Body of pancreas (tissue), 4 donors: Measurements from ENCODE around the gene PRDM2. TPM values are rescaled to one million over a fixed set of nuclear protein-coding genes. Genes with fewer than 3 reads are reported as not detected.

Experiments used
- ATAC-seq: fragments of 150-250 bp; one replicate; pipeline ENCODE4 v1.9.1; 2016
- DNase-seq, 4 donors: peaks; one replicate each; pipeline ENCODE4 v3.0.0-alpha.2; 2019
- H3K27ac ChIP-seq, 4 donors: fragments of 200-600 bp; sonication (generic); 1 replicate in 3 of 4; 2 replicates in 1 of 4; pipeline versions ENCODE4 v1.5.1 to v1.6.1; 2016 to 2019; ENCODE audit warnings: mild to moderate bottlenecking in 1 of 4, mixed read lengths in 1 of 4, moderate library complexity in 1 of 4
- H3K27me3 ChIP-seq, 2 donors: fragments of 200-600 bp; sonication (generic); one replicate each; pipeline ENCODE4 v1.6.0; 2016; ENCODE audit warnings: mild to moderate bottlenecking in 1 of 2
- H3K36me3 ChIP-seq, 2 donors: fragments of 200-600 bp; sonication (generic); replicated peaks in 1 of 2; 2 replicates each; pipeline ENCODE4 v1.5.1; 2016; ENCODE audit warnings: low read depth in 2 of 2; ENCODE audit not compliant: insufficient read depth in 1 of 2
- H3K4me1 ChIP-seq: fragments of 200-600 bp; sonication (generic); one replicate; pipeline ENCODE4 v1.6.0; 2016
- H3K4me3 ChIP-seq, 2 donors: fragments of 200-600 bp; sonication (generic); 1 replicate in 1 of 2; 2 replicates in 1 of 2; pipeline ENCODE4 v1.5.1; 2016 to 2019
- H3K9me3 ChIP-seq, 3 donors: fragments of 200-600 bp; sonication (generic); 1 replicate in 2 of 3; 2 replicates in 1 of 3; pipeline ENCODE4 v1.5.1; 2016
- POLR2A ChIP-seq, 3 donors: fragments of 450-650 bp; IDR thresholded peaks; one replicate each; pipeline ENCODE4 v1.6.1; 2016; ENCODE audit warnings: antibody characterized with exemption in 3 of 3, mild to moderate bottlenecking in 2 of 3
- WGBS, 2 donors: methylation state at CpG; one replicate each; pipeline ENCODE4 v1.1.5; 2017; 5-methylcytosine and 5-hydroxymethylcytosine counted together
- intact Hi-C: fragments of 100-400 bp; cut with DNase I; formaldehyde crosslinking; loops from one replicate; pipeline ENCODE4 v1.15.1; 2023
- total RNA-seq, 2 donors: library from RNA; depleted of rRNA; stranded (reverse); fragments of >200 nt; gene quantifications; one replicate each; pipeline ENCODE4 v1.1.0, GENCODE V29; 2016
- TF ChIP-seq, protein P1 (sequence below), 7 experiments: fragments of 450-650 bp in 4 of 7; fragments of 200-600 bp in 3 of 7; sonication (generic) in 3 of 7; IDR thresholded peaks; one replicate each; pipeline ENCODE4 v1.5.1; 2016 to 2019; ENCODE audit warnings: antibody characterized with exemption in 7 of 7

The PRDM2 gene
- total RNA-seq, 2 donors from 2014 or later: 21.4 to 21.8 TPM

- no peak overlapping the region for H3K4me3 ChIP-seq
- no peaks in the 10 kb centered on the region for H3K9me3 ChIP-seq
- intact Hi-C loops: no loop called here
- peak; percentile 64 for ATAC-seq
- WGBS, 2 donors: 51 to 55% methylated on average over 10 of the region's 10 CpGs
- H3K27me3 ChIP-seq: no peaks in the 10 kb centered on the region
- H3K27ac ChIP-seq: peak overlapping the region in 3 of 4 donors; percentile 49 to 52 (median 52)
- H3K4me1 ChIP-seq: peaks cover 29% of the 10 kb centered on the region
- TF ChIP-seq, protein P1, sequence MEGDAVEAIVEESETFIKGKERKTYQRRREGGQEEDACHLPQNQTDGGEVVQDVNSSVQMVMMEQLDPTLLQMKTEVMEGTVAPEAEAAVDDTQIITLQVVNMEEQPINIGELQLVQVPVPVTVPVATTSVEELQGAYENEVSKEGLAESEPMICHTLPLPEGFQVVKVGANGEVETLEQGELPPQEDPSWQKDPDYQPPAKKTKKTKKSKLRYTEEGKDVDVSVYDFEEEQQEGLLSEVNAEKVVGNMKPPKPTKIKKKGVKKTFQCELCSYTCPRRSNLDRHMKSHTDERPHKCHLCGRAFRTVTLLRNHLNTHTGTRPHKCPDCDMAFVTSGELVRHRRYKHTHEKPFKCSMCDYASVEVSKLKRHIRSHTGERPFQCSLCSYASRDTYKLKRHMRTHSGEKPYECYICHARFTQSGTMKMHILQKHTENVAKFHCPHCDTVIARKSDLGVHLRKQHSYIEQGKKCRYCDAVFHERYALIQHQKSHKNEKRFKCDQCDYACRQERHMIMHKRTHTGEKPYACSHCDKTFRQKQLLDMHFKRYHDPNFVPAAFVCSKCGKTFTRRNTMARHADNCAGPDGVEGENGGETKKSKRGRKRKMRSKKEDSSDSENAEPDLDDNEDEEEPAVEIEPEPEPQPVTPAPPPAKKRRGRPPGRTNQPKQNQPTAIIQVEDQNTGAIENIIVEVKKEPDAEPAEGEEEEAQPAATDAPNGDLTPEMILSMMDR (IDR thresholded peaks at IDR 0.05): no peak
- TF ChIP-seq POLR2A (IDR thresholded peaks at IDR 0.05): no peak
- H3K36me3 ChIP-seq: no peaks in the 10 kb centered on the region
- DNase-seq: peak in 2 of 4 donors; percentile 44 to 55
Observed at GRCh38 chr1:13799502-13800283, 99.7 kb downstream of the PRDM2 start.

DNA sequence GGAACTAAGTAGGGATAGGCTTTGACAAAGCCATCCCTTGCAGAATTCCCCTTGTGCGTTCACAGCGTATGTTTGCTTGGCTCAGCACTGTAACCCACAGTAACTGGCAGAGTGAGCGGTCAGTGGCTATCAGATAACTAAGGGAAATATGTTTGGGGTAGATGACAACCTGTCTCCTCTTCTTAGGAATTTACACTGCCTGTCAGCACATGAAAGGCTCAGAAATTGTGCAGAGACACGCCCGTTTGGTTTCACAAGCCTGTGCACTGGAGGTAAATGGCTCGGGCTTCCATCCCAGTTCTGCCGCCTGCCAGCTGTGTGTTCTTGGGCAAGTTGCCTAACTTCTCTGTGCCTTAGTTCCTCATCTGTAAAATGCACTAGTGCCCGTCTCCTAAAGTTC, 101.2 kb downstream of the PRDM2 start:
- peak overlapping the region in 3 of 4 donors; percentile 13 to 52 (median 32) for H3K27ac ChIP-seq
- no peak for ATAC-seq

GRCh38 chr1:13801655-13802486, 101.9 kb downstream of the PRDM2 start:
- no peaks in the 10 kb centered on the region for H3K27me3 ChIP-seq
- intact Hi-C loops: no loop called here
- ATAC-seq (no peak), DNase-seq (no peak)
- 80 to 87% methylated on average over 9 to 20 of the region's 20 CpGs for WGBS, 2 donors
- peak overlapping the region in 1 of 4 donors; percentile 32 for H3K27ac ChIP-seq
- no peak overlapping the region for H3K4me3 ChIP-seq
- peaks cover 29% of the 10 kb centered on the region for H3K4me1 ChIP-seq
- no peak for TF ChIP-seq POLR2A (IDR thresholded peaks at IDR 0.05)
- TF ChIP-seq, protein P1 (IDR thresholded peaks at IDR 0.05): no peak
- no peaks in the 10 kb centered on the region for H3K9me3 ChIP-seq
- H3K36me3 ChIP-seq: no peaks in the 10 kb centered on the region

More for the DNA sequence above, 101.2 kb downstream of the PRDM2 start:
- intact Hi-C loops: no loop called here
- H3K36me3 ChIP-seq: no peaks in the 10 kb centered on the region
- 57 to 63% methylated on average over 5 to 7 of the region's 8 CpGs for WGBS, 2 donors
- H3K4me1 ChIP-seq: peaks cover 29% of the 10 kb centered on the region
- DNase-seq: no peak
- no peaks in the 10 kb centered on the region for H3K27me3 ChIP-seq
- no peak overlapping the region for H3K4me3 ChIP-seq
- no peaks in the 10 kb centered on the region for H3K9me3 ChIP-seq
- TF ChIP-seq POLR2A (IDR thresholded peaks at IDR 0.05): no peak
- TF ChIP-seq, protein P1 (IDR thresholded peaks at IDR 0.05): no peak

GRCh38 chr1:13802782-13803545, 103.0 kb downstream of the PRDM2 start:
- TF ChIP-seq, protein P1 (IDR thresholded peaks at IDR 0.05): no peak
- no peak for TF ChIP-seq POLR2A (IDR thresholded peaks at IDR 0.05)
- intact Hi-C loops: no loop called here

More at GRCh38 chr1:13802782-13803545, 103.0 kb downstream of the PRDM2 start:
- H3K27ac ChIP-seq: no peak overlapping the region
- H3K9me3 ChIP-seq: no peaks in the 10 kb centered on the region
- peaks cover 29% of the 10 kb centered on the region for H3K4me1 ChIP-seq
- no peaks in the 10 kb centered on the region for H3K36me3 ChIP-seq
- ATAC-seq: no peak
- H3K27me3 ChIP-seq: no peaks in the 10 kb centered on the region
- no peak overlapping the region for H3K4me3 ChIP-seq
- DNase-seq: no peak
- WGBS, 2 donors: 93 to 96% methylated on average over 13 to 19 of the region's 19 CpGs
